ENCODE measurements around the gene HDLBP.
"Not testable (repeated sequence)": the region's sequence is repeated elsewhere in the genome, so short reads cannot be mapped to it uniquely, and the experiment has no call there.

Gene HDLBP

GRCh38 chr2:241304039-241304670, 11.3 kb downstream of the HDLBP start:
- no peak for DNase-seq

GRCh38 chr2:241302759-241303651, 12.5 kb downstream of the HDLBP start:
- DNase-seq = peak; percentile 14

- DNase-seq = no peak
Observed at GRCh38 chr2:241302083-241302482, 13.4 kb downstream of the HDLBP start.

- DNase-seq = no peak
Observed at GRCh38 chr2:241300000-241300399, 15.5 kb downstream of the HDLBP start.

GRCh38 chr2:241298673-241299072, 16.8 kb downstream of the HDLBP start:
- DNase-seq = no peak

GRCh38 chr2:241296767-241297166, 18.7 kb downstream of the HDLBP start:
- DNase-seq = no peak

GRCh38 chr2:241295326-241296095, 20.0 kb downstream of the HDLBP start:
- DNase-seq = no peak

GRCh38 chr2:241293378-241293797, 22.1 kb downstream of the HDLBP start:
- not testable (repeated sequence) for DNase-seq

- DNase-seq = peak; percentile 32
Observed at GRCh38 chr2:241291977-241292376, 23.5 kb downstream of the HDLBP start.

- no peak for DNase-seq
Observed at GRCh38 chr2:241291153-241291552, 24.3 kb downstream of the HDLBP start.

GRCh38 chr2:241289597-241289996, 25.9 kb downstream of the HDLBP start:
- DNase-seq = no peak

GRCh38 chr2:241289053-241289452, 26.4 kb downstream of the HDLBP start:
- no peak for DNase-seq

GRCh38 chr2:241288324-241288888, 27.1 kb downstream of the HDLBP start:
- DNase-seq = no peak

- DNase-seq = no peak
Observed at GRCh38 chr2:241286348-241287090, 29.0 kb downstream of the HDLBP start.

GRCh38 chr2:241285596-241285995, 29.9 kb downstream of the HDLBP start:
- no peak for DNase-seq

- peak; percentile 21 for DNase-seq
Observed at GRCh38 chr2:241282555-241282954, 32.9 kb downstream of the HDLBP start.

- no peak for DNase-seq
Observed at GRCh38 chr2:241280291-241280690, 35.2 kb downstream of the HDLBP start.

GRCh38 chr2:241279828-241280227, 35.6 kb downstream of the HDLBP start:
- DNase-seq = peak; percentile 23

GRCh38 chr2:241279413-241279812, 36.1 kb downstream of the HDLBP start:
- peak; percentile 61 for DNase-seq

GRCh38 chr2:241278306-241278705, 37.2 kb downstream of the HDLBP start:
- not testable (repeated sequence) for DNase-seq

- DNase-seq = no peak
Observed at GRCh38 chr2:241275910-241276309, 39.6 kb downstream of the HDLBP start.

- no peak for DNase-seq
Observed at GRCh38 chr2:241275504-241275903, 40.0 kb downstream of the HDLBP start.

Data from NCI-H82 (cell line).